Measurements from ENCODE around the gene TM9SF3.
"Not testable (repeated sequence)": the region's sequence is repeated elsewhere in the genome, so short reads cannot be mapped to it uniquely, and the experiment has no call there.

The TM9SF3 gene

GRCh38 chr10:96545558-96545957, 41.3 kb downstream of the TM9SF3 start:
- not testable (repeated sequence) for H3K4me1 ChIP-seq (ENCODE audit: control insufficient read depth in 5 of 5, insufficient read depth in 5 of 5, low read length in 5 of 5); H3K27ac ChIP-seq (ENCODE audit: low read depth, low read length); H3K9ac ChIP-seq (ENCODE audit: low read length in 5 of 5); H3K9me3 ChIP-seq (ENCODE audit: control insufficient read depth in 5 of 5, low read length in 5 of 5); H3K4me3 ChIP-seq (ENCODE audit: low read depth in 1 of 5, low read length in 5 of 5); H3K27me3 ChIP-seq (ENCODE audit: control insufficient read depth in 5 of 5, insufficient read depth in 4 of 5, low read length in 5 of 5)
- H3K36me3 ChIP-seq (ENCODE audit: control insufficient read depth in 5 of 5, insufficient read depth in 5 of 5, low read length in 5 of 5): peaks cover 34 to 54% (median 46%) of the 10 kb centered on the region in 5 donors

GRCh38 chr10:96541921-96542320, 44.9 kb downstream of the TM9SF3 start:
- Histone ChIP-seq H3K9ac (ENCODE audit: low read length in 5 of 5) (no peak overlapping the region), H3K27ac (ENCODE audit: low read depth, low read length) (no peak overlapping the region), H3K27me3 (ENCODE audit: control insufficient read depth in 5 of 5, insufficient read depth in 4 of 5, low read length in 5 of 5) (no peaks in the 10 kb centered on the region), H3K9me3 (ENCODE audit: control insufficient read depth in 5 of 5, low read length in 5 of 5) (no peaks in the 10 kb centered on the region), H3K4me3 (ENCODE audit: low read depth in 1 of 5, low read length in 5 of 5) (no peak overlapping the region), H3K4me1 (ENCODE audit: control insufficient read depth in 5 of 5, insufficient read depth in 5 of 5, low read length in 5 of 5) (no peaks in the 10 kb centered on the region), H3K36me3 (ENCODE audit: control insufficient read depth in 5 of 5, insufficient read depth in 5 of 5, low read length in 5 of 5) (peaks cover 25 to 47% (median 39%) of the 10 kb centered on the region in 5 donors)

- Histone ChIP-seq H3K4me1 (ENCODE audit: control insufficient read depth in 5 of 5, insufficient read depth in 5 of 5, low read length in 5 of 5) (peaks cover 0 to 4% (median 0%) of the 10 kb centered on the region in 5 donors), H3K27me3 (ENCODE audit: control insufficient read depth in 5 of 5, insufficient read depth in 4 of 5, low read length in 5 of 5) (no peaks in the 10 kb centered on the region), H3K9me3 (ENCODE audit: control insufficient read depth in 5 of 5, low read length in 5 of 5) (no peaks in the 10 kb centered on the region), H3K4me3 (ENCODE audit: low read depth in 1 of 5, low read length in 5 of 5) (no peak overlapping the region), H3K36me3 (ENCODE audit: control insufficient read depth in 5 of 5, insufficient read depth in 5 of 5, low read length in 5 of 5) (peaks cover 14 to 33% (median 28%) of the 10 kb centered on the region in 5 donors), H3K27ac (ENCODE audit: low read depth, low read length) (no peak overlapping the region), H3K9ac (ENCODE audit: low read length in 5 of 5) (peak overlapping the region in 1 of 5 donors; percentile 45)
These were observed 46.6 kb downstream of the TM9SF3 start for GRCh38 chr10:96540240-96540639.

GRCh38 chr10:96538683-96539082, 48.1 kb downstream of the TM9SF3 start:
- no peak overlapping the region for H3K27ac ChIP-seq (ENCODE audit: low read depth, low read length)
- H3K27me3 ChIP-seq (ENCODE audit: control insufficient read depth in 5 of 5, insufficient read depth in 4 of 5, low read length in 5 of 5): no peaks in the 10 kb centered on the region
- no peak overlapping the region for H3K4me3 ChIP-seq (ENCODE audit: low read depth in 1 of 5, low read length in 5 of 5)
- H3K36me3 ChIP-seq (ENCODE audit: control insufficient read depth in 5 of 5, insufficient read depth in 5 of 5, low read length in 5 of 5): peaks cover 11 to 31% (median 22%) of the 10 kb centered on the region in 5 donors
- H3K9me3 ChIP-seq (ENCODE audit: control insufficient read depth in 5 of 5, low read length in 5 of 5): no peaks in the 10 kb centered on the region
- H3K9ac ChIP-seq (ENCODE audit: low read length in 5 of 5): no peak overlapping the region
- peaks cover 0 to 4% (median 0%) of the 10 kb centered on the region in 5 donors for H3K4me1 ChIP-seq (ENCODE audit: control insufficient read depth in 5 of 5, insufficient read depth in 5 of 5, low read length in 5 of 5)

- no peak overlapping the region for H3K9ac ChIP-seq (ENCODE audit: low read length in 5 of 5)
These were observed 50.7 kb downstream of the TM9SF3 start for GRCh38 chr10:96536129-96536528.

GRCh38 chr10:96532523-96532922, 54.3 kb downstream of the TM9SF3 start:
- H3K36me3 ChIP-seq (ENCODE audit: control insufficient read depth in 5 of 5, insufficient read depth in 5 of 5, low read length in 5 of 5): peaks cover 25 to 48% (median 35%) of the 10 kb centered on the region in 5 donors
- no peak overlapping the region for H3K27ac ChIP-seq (ENCODE audit: low read depth, low read length)
- H3K4me1 ChIP-seq (ENCODE audit: control insufficient read depth in 5 of 5, insufficient read depth in 5 of 5, low read length in 5 of 5): peaks cover 0 to 4% (median 0%) of the 10 kb centered on the region in 5 donors
- H3K4me3 ChIP-seq (ENCODE audit: low read depth in 1 of 5, low read length in 5 of 5): no peak overlapping the region
- no peak overlapping the region for H3K9ac ChIP-seq (ENCODE audit: low read length in 5 of 5)
- H3K9me3 ChIP-seq (ENCODE audit: control insufficient read depth in 5 of 5, low read length in 5 of 5): no peaks in the 10 kb centered on the region
- H3K27me3 ChIP-seq (ENCODE audit: control insufficient read depth in 5 of 5, insufficient read depth in 4 of 5, low read length in 5 of 5): no peaks in the 10 kb centered on the region

More at GRCh38 chr10:96536129-96536528, 50.7 kb downstream of the TM9SF3 start:
- Histone ChIP-seq H3K27me3 (ENCODE audit: control insufficient read depth in 5 of 5, insufficient read depth in 4 of 5, low read length in 5 of 5) (no peaks in the 10 kb centered on the region), H3K4me3 (ENCODE audit: low read depth in 1 of 5, low read length in 5 of 5) (no peak overlapping the region), H3K4me1 (ENCODE audit: control insufficient read depth in 5 of 5, insufficient read depth in 5 of 5, low read length in 5 of 5) (peaks cover 0 to 4% (median 0%) of the 10 kb centered on the region in 5 donors), H3K9me3 (ENCODE audit: control insufficient read depth in 5 of 5, low read length in 5 of 5) (no peaks in the 10 kb centered on the region), H3K27ac (ENCODE audit: low read depth, low read length) (no peak overlapping the region), H3K36me3 (ENCODE audit: control insufficient read depth in 5 of 5, insufficient read depth in 5 of 5, low read length in 5 of 5) (peaks cover 7 to 29% (median 28%) of the 10 kb centered on the region in 5 donors)

GRCh38 chr10:96529634-96530279, 57.1 kb downstream of the TM9SF3 start:
- peaks cover 41 to 70% (median 57%) of the 10 kb centered on the region in 5 donors for H3K36me3 ChIP-seq (ENCODE audit: control insufficient read depth in 5 of 5, insufficient read depth in 5 of 5, low read length in 5 of 5)

GRCh38 chr10:96524741-96525140, 62.1 kb downstream of the TM9SF3 start:
- H3K27ac ChIP-seq (ENCODE audit: low read depth, low read length): no peak overlapping the region
- no peak overlapping the region for H3K9ac ChIP-seq (ENCODE audit: low read length in 5 of 5)
- H3K9me3 ChIP-seq (ENCODE audit: control insufficient read depth in 5 of 5, low read length in 5 of 5): no peaks in the 10 kb centered on the region
- no peaks in the 10 kb centered on the region for H3K27me3 ChIP-seq (ENCODE audit: control insufficient read depth in 5 of 5, insufficient read depth in 4 of 5, low read length in 5 of 5)
- no peaks in the 10 kb centered on the region for H3K4me1 ChIP-seq (ENCODE audit: control insufficient read depth in 5 of 5, insufficient read depth in 5 of 5, low read length in 5 of 5)
- peaks cover 42 to 73% (median 51%) of the 10 kb centered on the region in 5 donors for H3K36me3 ChIP-seq (ENCODE audit: control insufficient read depth in 5 of 5, insufficient read depth in 5 of 5, low read length in 5 of 5)
- H3K4me3 ChIP-seq (ENCODE audit: low read depth in 1 of 5, low read length in 5 of 5): no peak overlapping the region

More at GRCh38 chr10:96529634-96530279, 57.1 kb downstream of the TM9SF3 start:
- Histone ChIP-seq H3K9me3 (ENCODE audit: control insufficient read depth in 5 of 5, low read length in 5 of 5) (no peaks in the 10 kb centered on the region), H3K4me1 (ENCODE audit: control insufficient read depth in 5 of 5, insufficient read depth in 5 of 5, low read length in 5 of 5) (no peaks in the 10 kb centered on the region), H3K27ac (ENCODE audit: low read depth, low read length) (no peak overlapping the region), H3K4me3 (ENCODE audit: low read depth in 1 of 5, low read length in 5 of 5) (no peak overlapping the region), H3K9ac (ENCODE audit: low read length in 5 of 5) (no peak overlapping the region), H3K27me3 (ENCODE audit: control insufficient read depth in 5 of 5, insufficient read depth in 4 of 5, low read length in 5 of 5) (no peaks in the 10 kb centered on the region)

- Histone ChIP-seq H3K4me1 (ENCODE audit: control insufficient read depth in 5 of 5, insufficient read depth in 5 of 5, low read length in 5 of 5) (peaks cover 1 to 22% (median 20%) of the 10 kb centered on the region in 5 donors), H3K9ac (ENCODE audit: low read length in 5 of 5) (no peak overlapping the region), H3K4me3 (ENCODE audit: low read depth in 1 of 5, low read length in 5 of 5) (no peak overlapping the region), H3K9me3 (ENCODE audit: control insufficient read depth in 5 of 5, low read length in 5 of 5) (no peaks in the 10 kb centered on the region), H3K27ac (ENCODE audit: low read depth, low read length) (no peak overlapping the region), H3K27me3 (ENCODE audit: control insufficient read depth in 5 of 5, insufficient read depth in 4 of 5, low read length in 5 of 5) (peaks cover 0 to 5% (median 4%) of the 10 kb centered on the region in 5 donors), H3K36me3 (ENCODE audit: control insufficient read depth in 5 of 5, insufficient read depth in 5 of 5, low read length in 5 of 5) (peaks cover 10 to 35% (median 15%) of the 10 kb centered on the region in 5 donors)
These were observed 69.5 kb downstream of the TM9SF3 start for GRCh38 chr10:96517284-96517683.

- H3K36me3 ChIP-seq (ENCODE audit: control insufficient read depth in 5 of 5, insufficient read depth in 5 of 5, low read length in 5 of 5): peaks cover 6 to 27% (median 6%) of the 10 kb centered on the region in 5 donors
- H3K27me3 ChIP-seq (ENCODE audit: control insufficient read depth in 5 of 5, insufficient read depth in 4 of 5, low read length in 5 of 5): peaks cover 6 to 12% (median 8%) of the 10 kb centered on the region in 5 donors
- H3K9ac ChIP-seq (ENCODE audit: low read length in 5 of 5): no peak overlapping the region
- H3K27ac ChIP-seq (ENCODE audit: low read depth, low read length): no peak overlapping the region
- peaks cover 1 to 22% (median 21%) of the 10 kb centered on the region in 5 donors for H3K4me1 ChIP-seq (ENCODE audit: control insufficient read depth in 5 of 5, insufficient read depth in 5 of 5, low read length in 5 of 5)
- no peak overlapping the region for H3K4me3 ChIP-seq (ENCODE audit: low read depth in 1 of 5, low read length in 5 of 5)
- no peaks in the 10 kb centered on the region for H3K9me3 ChIP-seq (ENCODE audit: control insufficient read depth in 5 of 5, low read length in 5 of 5)
These were observed 70.5 kb downstream of the TM9SF3 start for GRCh38 chr10:96516337-96516736.

All from subcutaneous abdominal adipose tissue (tissue), 5 donors.